ENCODE data around the gene SCGB1D4.

GRCh38 chr11:62324731-62325556, 26.1 kb upstream of the SCGB1D4 start:
- TF ChIP-seq, protein P1, sequence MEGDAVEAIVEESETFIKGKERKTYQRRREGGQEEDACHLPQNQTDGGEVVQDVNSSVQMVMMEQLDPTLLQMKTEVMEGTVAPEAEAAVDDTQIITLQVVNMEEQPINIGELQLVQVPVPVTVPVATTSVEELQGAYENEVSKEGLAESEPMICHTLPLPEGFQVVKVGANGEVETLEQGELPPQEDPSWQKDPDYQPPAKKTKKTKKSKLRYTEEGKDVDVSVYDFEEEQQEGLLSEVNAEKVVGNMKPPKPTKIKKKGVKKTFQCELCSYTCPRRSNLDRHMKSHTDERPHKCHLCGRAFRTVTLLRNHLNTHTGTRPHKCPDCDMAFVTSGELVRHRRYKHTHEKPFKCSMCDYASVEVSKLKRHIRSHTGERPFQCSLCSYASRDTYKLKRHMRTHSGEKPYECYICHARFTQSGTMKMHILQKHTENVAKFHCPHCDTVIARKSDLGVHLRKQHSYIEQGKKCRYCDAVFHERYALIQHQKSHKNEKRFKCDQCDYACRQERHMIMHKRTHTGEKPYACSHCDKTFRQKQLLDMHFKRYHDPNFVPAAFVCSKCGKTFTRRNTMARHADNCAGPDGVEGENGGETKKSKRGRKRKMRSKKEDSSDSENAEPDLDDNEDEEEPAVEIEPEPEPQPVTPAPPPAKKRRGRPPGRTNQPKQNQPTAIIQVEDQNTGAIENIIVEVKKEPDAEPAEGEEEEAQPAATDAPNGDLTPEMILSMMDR (IDR thresholded peaks at IDR 0.05), result no peak
- TF ChIP-seq POLR2A (IDR thresholded peaks at IDR 0.05), result no peak
